HG03064 (cell line): ENCODE data around the gene RAPGEF4.

Source experiments
- ATAC-seq: cut with Tn5 transposase; IDR thresholded peaks from one replicate; pipeline ENCODE4 v1.9.1; 2021; ENCODE audit warnings: low read depth; ENCODE audit not compliant: unreplicated experiment

The RAPGEF4 gene

DNA sequence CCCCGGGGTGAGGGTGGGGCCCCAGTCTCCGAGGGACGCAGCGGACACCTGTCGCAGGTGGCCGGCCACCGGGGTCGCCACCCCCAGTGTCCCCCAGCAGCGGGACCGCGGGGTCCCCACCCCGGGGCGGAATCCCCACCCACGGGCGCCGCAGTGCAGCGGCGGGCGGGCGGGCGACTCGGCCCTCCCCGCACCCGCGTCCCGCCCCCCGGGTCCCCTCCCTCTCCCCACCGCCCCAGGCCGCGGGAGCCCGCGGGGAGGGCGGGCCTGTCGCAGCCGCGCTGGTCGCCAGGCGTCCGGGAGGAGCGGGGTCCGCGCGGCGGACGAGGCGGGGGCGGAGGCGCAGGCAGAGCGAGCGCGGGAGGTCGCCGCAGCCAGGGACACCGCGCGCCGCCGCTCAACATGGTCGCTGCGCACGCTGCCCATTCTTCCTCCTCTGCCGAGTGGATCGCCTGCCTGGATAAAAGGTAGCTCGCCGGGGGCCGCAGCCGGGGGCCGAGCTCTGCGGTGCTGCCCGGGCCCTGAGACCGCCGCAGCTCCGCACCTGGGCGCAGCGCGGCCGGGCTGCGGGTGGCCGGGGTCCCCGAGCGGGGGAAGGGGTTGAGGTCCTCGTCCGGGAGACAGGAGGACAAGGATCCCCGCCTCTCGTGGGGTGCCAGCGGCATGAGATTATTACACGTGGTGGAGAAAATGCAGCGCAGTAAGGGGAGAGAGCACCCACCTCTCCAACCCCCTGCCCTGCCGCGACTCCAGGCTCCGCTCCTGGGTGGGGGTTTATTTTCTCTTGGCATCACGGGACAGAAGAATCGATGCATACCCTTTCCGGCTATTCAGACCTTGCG, at the start of gene RAPGEF4:
TSS of gene RAPGEF4 (plus strand) at position 264 of the 842 bp plus-strand sequence. CDS start at position 403, 139 bp downstream.
- ATAC-seq: no peak

- no peak for ATAC-seq
Measured at GRCh38 chr2:172693037-172693436, 42.6 kb upstream of the RAPGEF4 start.

DNA sequence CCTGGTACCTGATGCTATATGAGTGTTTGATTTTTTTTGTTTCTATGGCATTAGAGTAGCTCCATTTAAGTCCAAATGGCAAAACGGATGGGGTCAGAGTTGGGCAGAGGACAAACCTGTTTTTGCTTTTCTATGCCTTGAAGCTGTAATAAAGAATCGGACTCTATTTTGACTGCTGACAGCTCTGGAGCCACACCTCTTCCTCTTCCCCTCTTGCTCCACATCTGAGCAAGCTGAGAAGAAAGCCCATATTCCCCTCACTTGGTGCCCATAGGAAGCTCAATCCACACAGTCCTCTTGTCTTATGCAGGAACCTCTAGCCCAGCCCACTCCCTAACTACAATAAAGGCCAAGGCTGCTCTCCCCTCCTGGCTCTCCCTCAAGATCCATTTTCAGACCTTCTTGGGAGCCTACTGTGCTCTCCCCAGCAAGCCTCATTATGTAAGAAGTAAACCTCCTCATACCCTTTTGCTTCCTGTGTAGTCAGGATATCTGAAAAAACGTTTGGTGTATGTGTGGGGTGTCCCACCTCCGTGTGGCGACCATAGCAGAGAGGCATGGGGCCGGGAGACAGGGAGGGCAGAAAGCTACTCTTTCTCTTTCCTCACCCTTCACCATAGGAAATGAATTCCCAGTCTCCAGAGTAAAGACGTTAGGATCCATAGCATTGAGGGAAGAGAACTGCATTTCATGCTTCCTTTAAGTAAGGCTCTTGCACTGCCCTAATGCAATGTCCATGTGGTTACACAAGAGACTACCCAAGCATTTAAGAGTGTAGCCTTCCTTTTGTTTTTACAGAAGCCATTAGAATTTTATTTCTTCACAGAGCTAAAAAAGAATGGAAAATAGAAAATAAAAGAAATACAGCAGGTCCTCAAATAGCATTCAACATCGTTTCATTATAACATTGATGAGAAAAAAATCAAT, 41.9 kb upstream of the RAPGEF4 start:
- no peak for ATAC-seq

GRCh38 chr2:172697296-172697695, 38.3 kb upstream of the RAPGEF4 start:
- ATAC-seq: no peak

DNA sequence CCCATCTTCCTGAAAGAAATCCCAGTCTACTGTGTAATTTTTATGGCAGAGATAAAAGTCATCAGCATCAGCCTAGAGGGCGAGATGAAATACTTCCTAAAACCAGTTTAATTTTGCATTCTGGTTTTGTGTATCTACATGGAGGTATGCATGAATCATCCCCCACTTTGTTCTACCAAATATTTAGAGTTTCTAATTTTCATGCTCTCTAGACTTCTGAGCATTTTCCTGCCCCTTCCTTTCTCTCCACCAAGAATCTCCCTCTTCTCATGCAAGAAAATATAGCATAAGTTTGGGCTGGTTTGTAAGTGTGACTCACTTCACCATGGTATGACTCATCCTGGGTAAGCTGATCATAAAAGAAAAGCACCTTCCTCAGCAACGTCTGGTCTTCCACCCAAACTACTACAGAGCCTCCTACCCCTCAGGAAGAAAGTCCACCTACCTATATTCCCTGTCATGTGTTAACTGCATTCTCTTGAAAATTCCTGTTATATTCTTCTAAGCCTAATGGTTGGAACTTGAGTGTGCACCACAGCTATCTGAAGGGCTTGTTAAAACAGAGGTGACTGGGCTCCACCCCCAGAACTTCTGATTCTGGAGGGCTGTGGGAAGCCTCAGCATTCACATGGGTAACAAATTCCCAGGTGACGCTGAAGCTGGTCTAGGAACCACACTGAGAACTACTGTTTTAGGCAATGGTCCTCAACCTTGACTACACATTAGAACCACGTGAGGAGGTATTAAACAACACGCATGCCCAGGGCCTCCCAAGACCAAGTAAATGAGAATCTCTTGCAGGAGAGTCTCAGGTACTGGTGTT, 37.4 kb upstream of the RAPGEF4 start:
- peak; percentile 85 for ATAC-seq

- no peak for ATAC-seq
Measured at GRCh38 chr2:172701250-172701649, 34.4 kb upstream of the RAPGEF4 start.

DNA sequence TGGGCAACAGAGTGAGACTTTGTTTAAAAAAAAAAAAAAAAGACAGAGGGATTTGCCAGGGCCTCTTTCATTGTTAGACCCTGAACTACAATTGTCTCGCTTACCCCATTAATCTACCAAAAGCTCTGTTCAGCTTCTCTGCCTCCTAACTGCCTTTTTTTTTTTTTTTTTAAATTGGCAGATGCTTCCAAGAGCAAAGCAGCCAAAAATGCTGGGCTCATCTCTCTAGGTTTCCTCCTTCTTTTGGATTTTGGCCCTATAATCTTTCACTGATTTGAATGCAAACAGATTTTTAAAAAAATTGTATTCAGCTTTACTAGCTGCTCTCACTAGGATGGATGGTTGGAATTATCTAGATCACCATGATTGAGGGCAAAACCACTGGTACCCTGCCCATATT, 33.2 kb upstream of the RAPGEF4 start:
- no peak for ATAC-seq

DNA sequence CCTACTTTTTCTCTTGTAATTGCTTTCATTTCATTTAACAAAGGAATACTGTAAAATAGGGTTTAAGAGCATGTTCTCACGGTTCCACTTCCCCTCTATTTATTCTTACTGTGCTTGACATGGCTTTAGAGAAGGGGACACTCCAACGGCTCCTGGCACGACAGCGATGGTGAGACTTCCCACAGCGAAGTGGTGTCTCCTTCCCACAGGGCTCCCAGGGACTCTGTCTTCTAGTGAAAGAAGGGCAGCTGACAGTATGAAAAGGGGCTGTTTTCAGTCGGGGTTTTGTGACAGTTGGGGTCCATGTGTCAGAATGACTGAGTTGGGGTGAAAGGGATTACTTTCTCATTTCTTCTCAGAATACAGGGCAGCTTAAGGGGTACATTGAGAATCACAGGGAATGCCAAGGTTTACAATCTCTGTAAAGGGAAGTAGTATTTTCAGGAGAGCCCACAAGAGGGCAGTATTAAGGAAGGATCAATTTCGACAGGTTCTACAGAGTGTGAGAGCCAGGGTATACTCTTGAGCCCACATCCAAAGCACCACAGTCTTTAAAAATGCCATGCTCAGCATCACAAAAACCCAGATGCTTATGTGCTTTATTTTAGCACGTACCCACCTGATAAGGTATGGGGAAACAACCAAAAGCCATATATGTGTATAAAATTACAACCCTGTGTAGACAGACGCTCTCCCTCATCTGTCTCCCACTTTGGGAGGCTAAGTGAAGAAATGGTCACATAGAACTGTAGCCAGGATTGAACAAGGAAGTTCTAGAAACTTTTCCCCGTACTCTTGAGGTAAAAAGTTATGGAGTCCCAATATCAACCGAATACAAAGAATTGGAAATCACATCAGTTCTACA, 31.3 kb upstream of the RAPGEF4 start:
- ATAC-seq: no peak

DNA sequence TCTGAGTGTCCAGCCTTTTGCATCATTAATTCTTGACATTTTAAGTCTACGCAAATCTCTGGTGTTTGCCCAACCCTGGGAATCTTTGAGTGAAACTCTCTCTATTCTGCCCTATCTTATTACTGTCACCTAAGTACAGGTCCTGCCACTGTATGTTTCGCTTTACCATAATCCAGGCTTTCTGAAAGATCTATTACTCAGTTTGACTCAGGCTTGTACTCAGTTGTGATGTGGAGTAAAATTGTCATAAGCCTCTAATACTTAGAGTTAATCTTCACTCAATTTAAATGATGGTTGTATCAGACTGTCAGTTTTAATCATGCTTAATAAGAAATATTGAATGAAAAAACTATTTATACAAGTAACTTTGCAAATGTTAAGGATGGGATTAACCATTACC, 30.3 kb upstream of the RAPGEF4 start:
- ATAC-seq: no peak

- ATAC-seq: no peak
Measured at GRCh38 chr2:172708247-172708646, 27.4 kb upstream of the RAPGEF4 start.

GRCh38 chr2:172709566-172710291, 25.9 kb upstream of the RAPGEF4 start:
- no peak for ATAC-seq

- no peak for ATAC-seq
Measured at GRCh38 chr2:172710584-172711047, 25.0 kb upstream of the RAPGEF4 start.

GRCh38 chr2:172711110-172711509, 24.5 kb upstream of the RAPGEF4 start:
- ATAC-seq: no peak

GRCh38 chr2:172712251-172712650, 23.4 kb upstream of the RAPGEF4 start:
- no peak for ATAC-seq

- no peak for ATAC-seq
Measured at GRCh38 chr2:172713365-172713875, 22.2 kb upstream of the RAPGEF4 start.

- ATAC-seq: no peak
Measured at GRCh38 chr2:172722481-172722880, 13.2 kb upstream of the RAPGEF4 start.

DNA sequence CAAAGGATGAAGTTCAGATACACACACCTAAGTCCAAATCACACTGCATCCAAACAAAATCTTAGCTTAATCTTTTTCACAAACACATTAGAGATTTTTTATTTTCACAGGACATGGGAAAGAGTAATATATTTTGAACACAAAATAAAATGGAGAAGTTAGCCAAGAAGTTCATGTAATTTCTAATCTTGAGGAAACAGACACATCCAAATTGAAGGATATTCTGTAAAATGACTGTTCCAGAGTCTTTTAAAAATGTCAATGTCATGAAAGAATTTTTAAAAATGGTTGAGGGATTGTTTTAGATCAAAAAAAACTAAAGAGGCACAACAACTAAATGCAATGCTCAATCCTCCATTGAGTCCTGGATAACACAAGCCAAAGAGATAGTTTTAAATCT, 12.4 kb upstream of the RAPGEF4 start:
- no peak for ATAC-seq

DNA sequence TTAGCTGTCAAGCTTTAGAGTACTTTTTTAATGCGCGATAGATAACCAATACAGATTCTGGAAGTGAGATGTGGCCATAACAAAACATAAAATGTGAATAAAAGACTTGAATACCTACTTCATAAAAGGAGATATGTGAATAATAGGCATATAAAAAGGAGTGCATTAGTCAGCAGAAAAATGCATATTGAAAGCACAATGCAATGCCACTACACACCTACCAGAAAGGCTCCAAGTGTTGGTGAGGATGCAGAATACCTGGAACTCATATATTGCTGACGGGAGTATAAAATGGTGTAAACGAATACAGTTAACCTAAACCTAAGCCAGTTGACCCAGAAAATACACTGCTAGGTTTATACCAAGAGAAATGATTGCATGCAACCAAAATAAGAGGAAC, 10.9 kb upstream of the RAPGEF4 start:
- no peak for ATAC-seq

- no peak for ATAC-seq
Measured at GRCh38 chr2:172725284-172725683, 10.4 kb upstream of the RAPGEF4 start.
